Measurements from ENCODE around the gene ZNRF1. TPM values are rescaled to one million over a fixed set of nuclear protein-coding genes. Genes with fewer than 3 reads are reported as not detected.

The ZNRF1 gene
- total RNA-seq, 3 donors from 2014 or later = 29.9 to 42.7 (median 39.3) TPM

DNA sequence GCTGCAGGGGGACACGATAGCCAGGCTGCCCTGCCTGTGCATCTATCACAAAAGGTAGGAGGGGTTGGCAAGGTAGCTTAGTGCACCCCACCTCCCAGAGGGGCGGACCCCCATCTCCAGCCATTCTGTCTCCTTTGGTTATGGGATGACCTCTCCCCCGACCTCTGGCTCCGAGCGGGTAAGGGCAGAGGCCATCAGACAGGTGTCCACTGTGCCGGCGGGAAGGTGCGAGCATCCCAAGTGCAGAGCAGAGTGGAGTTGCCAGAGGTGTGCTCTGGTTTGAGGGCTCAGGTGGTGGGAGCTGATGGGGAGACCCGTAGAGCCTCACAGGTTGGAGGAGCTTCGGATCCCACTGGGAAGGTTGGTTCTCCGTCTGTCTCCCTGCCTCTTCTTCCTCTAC, 106.0 kb downstream of the ZNRF1 start:
- ATAC-seq (no peak), DNase-seq (peak in 1 of 3 donors; percentile 48)
- no peak overlapping the region for H3K4me3 ChIP-seq
- H3K36me3 ChIP-seq (ENCODE audit: low read depth) = no peaks in the 10 kb centered on the region
- TF ChIP-seq, protein P1, sequence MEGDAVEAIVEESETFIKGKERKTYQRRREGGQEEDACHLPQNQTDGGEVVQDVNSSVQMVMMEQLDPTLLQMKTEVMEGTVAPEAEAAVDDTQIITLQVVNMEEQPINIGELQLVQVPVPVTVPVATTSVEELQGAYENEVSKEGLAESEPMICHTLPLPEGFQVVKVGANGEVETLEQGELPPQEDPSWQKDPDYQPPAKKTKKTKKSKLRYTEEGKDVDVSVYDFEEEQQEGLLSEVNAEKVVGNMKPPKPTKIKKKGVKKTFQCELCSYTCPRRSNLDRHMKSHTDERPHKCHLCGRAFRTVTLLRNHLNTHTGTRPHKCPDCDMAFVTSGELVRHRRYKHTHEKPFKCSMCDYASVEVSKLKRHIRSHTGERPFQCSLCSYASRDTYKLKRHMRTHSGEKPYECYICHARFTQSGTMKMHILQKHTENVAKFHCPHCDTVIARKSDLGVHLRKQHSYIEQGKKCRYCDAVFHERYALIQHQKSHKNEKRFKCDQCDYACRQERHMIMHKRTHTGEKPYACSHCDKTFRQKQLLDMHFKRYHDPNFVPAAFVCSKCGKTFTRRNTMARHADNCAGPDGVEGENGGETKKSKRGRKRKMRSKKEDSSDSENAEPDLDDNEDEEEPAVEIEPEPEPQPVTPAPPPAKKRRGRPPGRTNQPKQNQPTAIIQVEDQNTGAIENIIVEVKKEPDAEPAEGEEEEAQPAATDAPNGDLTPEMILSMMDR (IDR thresholded peaks at IDR 0.05) = no peak
- H3K4me1 ChIP-seq (ENCODE audit: low read depth) = peaks cover 10% of the 10 kb centered on the region
- intact Hi-C loops (cut with DNase I, micrococcal nuclease) = loop anchor here in 1 of 2 donors (5.0 kb wide), 1 partner anchor 98 kb away; no protein-coding TSS in a partner anchor
- H3K9me3 ChIP-seq = no peaks in the 10 kb centered on the region

DNA sequence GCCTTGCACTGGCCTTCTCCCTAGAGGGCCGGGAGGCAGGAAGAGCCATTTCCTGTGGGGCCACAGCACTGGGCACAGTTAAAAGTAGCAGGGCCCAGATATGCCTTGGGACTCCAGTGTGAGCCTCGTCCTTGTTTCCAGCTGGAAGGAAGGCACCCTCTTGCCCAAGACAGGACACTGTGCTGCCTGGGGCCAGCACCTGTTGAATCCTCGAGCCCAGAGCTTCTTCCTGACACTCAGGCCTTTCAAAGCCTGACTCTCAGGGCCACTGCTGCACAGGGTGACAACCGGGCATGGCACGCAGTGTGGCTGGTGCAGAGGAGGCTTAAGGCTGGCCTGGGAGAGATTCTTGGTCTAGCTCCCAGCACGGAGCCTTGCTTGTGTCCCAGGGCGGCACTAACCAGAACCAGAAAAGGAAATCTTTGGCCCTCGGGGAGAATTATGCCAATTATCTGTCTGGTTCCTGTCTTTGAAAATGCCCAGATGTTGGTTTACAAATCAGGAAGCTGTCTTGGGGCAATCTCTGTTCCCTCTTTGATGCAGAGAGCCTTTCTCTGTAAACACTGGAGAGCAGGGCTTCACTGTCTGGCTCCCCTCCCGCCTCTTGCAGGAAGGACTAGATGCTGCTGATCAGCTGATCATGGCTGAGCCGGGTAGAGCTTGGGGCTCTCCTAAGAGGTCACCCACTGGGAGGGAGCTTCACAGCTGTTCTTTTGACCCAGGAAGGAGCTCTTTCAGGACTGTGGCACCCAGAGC, 106.7 kb downstream of the ZNRF1 start:
- DNase-seq = peak in 1 of 3 donors; percentile 60

DNA sequence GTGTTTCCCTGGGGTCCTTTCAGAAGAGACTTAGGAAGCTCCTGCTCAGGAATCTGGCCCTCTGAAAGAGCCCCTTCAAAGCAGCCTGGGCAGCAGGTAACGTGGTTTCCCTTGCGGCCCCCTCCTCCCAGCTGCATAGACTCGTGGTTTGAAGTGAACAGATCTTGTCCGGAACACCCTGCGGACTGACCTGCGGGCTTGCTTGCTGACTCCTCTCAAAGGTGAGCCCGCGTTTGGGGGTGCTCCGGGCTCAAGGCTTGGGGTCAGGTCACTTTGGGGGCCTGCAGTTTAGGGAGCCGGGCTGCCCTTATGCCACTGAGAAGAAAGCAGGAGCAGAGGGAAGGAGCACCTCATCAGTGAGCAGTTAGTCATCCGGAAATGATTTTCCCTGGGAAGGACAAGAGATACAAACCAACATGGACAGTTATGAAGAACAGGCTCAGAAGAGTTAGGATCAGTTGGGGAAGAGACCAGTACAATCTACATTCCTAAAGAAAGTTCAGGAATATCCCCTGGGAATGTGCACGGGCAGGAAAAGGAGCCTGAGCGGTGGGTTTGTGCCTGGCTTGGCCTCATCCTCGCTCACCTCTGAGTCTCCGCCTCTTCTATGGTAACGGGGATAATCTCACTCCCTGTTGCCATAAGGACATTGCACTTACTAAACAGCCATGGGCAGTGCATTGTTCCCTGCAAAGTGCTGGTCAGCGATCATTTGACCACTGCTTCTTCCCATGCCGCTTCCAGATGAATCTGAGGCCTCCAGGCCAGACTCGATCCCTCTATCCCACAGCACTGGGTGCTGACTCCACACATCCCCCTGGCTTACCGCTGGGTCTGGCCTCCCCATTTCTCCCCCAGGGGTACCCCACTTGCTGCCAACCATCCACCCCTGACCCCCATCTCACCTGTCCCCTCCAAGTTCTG, 107.8 kb downstream of the ZNRF1 start:
- H3K4me3 ChIP-seq = no peak overlapping the region
- ATAC-seq (no peak), DNase-seq (peak in 1 of 3 donors; percentile 37)
- TF ChIP-seq, protein P1 (IDR thresholded peaks at IDR 0.05) = no peak
- intact Hi-C loops (cut with DNase I, micrococcal nuclease) = no loop called here
- no peaks in the 10 kb centered on the region for H3K9me3 ChIP-seq
- H3K4me1 ChIP-seq (ENCODE audit: low read depth) = peaks cover 28% of the 10 kb centered on the region
- no peaks in the 10 kb centered on the region for H3K36me3 ChIP-seq (ENCODE audit: low read depth)

More for the DNA sequence above, 106.7 kb downstream of the ZNRF1 start:
- intact Hi-C loops (cut with DNase I, micrococcal nuclease) = no loop called here
- ATAC-seq = peak; percentile 3
- Histone ChIP-seq H3K4me1 (ENCODE audit: low read depth) (peaks cover 17% of the 10 kb centered on the region), H3K9me3 (no peaks in the 10 kb centered on the region), H3K4me3 (no peak overlapping the region), H3K36me3 (ENCODE audit: low read depth) (no peaks in the 10 kb centered on the region)
- TF ChIP-seq, protein P1 (IDR thresholded peaks at IDR 0.05) = no peak

DNA sequence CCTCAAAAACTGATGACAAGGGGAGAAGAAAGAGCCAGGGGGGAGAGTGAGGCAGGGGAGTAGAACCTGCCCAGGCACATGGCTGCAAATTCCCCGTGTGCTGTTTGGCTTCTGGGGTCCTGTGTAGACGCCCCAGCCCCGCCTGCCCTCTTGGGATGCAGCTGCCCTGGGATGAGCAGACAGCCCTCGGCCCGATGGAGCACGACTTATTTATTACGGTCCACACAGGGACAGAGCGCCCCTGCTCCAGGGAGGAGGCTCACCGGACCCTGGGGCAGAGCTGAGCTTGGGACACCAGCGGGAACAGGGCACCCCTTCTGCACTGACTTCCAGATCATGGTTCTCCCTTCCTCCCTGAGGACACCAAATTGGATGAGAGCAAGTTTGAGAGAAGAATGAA, 108.7 kb downstream of the ZNRF1 start:
- no peak for ATAC-seq
- DNase-seq = peak in 1 of 3 donors; percentile 49
- peaks cover 30% of the 10 kb centered on the region for H3K4me1 ChIP-seq (ENCODE audit: low read depth)
- H3K36me3 ChIP-seq (ENCODE audit: low read depth) = no peaks in the 10 kb centered on the region
- TF ChIP-seq, protein P1 (IDR thresholded peaks at IDR 0.05) = no peak
- intact Hi-C loops (cut with DNase I, micrococcal nuclease) = no loop called here
- H3K9me3 ChIP-seq = no peaks in the 10 kb centered on the region
- no peak overlapping the region for H3K4me3 ChIP-seq

DNA sequence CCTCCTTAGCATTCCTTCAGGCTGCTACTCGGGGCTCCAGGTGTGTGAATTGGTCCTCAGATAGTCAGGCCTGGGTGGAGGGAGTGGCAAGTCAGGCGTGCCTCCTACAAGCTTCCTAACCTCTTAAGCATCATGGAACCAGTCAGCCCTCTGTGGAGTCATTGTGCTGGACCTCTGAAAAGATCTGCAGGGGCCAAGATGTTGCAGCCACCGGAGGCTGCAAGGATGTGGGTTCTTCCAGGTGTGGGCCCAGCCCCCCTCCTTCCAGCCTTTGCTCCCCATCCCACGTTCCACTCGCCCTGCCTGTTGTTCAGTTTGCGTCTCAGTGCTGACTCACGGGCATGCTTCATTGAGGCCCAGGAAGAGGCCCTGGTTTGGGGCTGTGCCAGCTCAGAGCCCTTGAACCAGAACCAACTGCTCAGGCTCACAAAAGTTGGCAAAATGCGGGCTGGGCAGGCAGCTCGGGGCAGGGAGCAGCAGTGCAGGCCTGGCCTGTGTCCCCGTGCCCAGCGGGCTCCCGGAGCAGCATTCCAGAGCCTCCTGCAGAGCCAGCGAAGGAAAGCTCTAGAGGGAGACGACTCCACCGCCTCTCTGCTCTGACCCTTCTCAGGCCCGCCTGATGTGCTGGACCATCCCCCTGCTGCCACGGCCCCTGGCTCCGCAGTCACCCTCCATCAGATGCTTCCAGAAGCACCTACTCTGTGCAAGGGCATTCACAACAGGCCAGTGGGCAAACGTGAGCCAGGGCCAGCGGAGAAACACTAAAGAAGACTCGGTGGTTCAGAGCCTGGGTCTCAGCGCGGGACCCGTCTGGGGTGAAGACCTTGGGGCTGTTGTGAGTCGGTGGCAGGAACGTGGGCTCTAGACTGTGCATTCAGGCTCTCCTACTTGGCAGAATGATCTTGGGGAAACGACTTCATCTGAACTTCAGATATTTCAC, 110.2 kb downstream of the ZNRF1 start:
- peak; percentile 51 for ATAC-seq
- no peaks in the 10 kb centered on the region for H3K36me3 ChIP-seq (ENCODE audit: low read depth)
- no peak overlapping the region for H3K4me3 ChIP-seq
- H3K4me1 ChIP-seq (ENCODE audit: low read depth) = peaks cover 30% of the 10 kb centered on the region
- DNase-seq = peak; percentile 66 to 87 (median 76)
- intact Hi-C loops (cut with DNase I, micrococcal nuclease) = no loop called here
- H3K9me3 ChIP-seq = no peaks in the 10 kb centered on the region
- TF ChIP-seq, protein P1 (IDR thresholded peaks at IDR 0.05) = no peak
